Upper lobe of left lung (tissue), 6 donors: ENCODE results near the gene HOXA5. TPM values are rescaled to one million over a fixed set of nuclear protein-coding genes. Genes with fewer than 3 reads are reported as not detected.

Experiments used
- ATAC-seq, 2 donors: fragments of 200-7000 bp; cut with Tn5 transposase; one replicate each; pipeline ENCODE4 v1.9.1; 2022; ENCODE audit warnings: mild to moderate bottlenecking in 2 of 2, moderate library complexity in 2 of 2; ENCODE audit not compliant: low FRiP score in 2 of 2
- DNase-seq, 2 donors: peaks; one replicate each; pipeline ENCODE4 v3.0.0-alpha.2; 2019 to 2020
- H3K27ac ChIP-seq, 4 donors: fragments of 200-600 bp; sonication (generic); one replicate each; pipeline ENCODE4 v1.5.1; 2016 to 2019
- H3K27me3 ChIP-seq, 4 donors: fragments of 200-600 bp; sonication (generic); one replicate each; pipeline ENCODE4 v1.5.1; 2017 to 2019
- H3K36me3 ChIP-seq, 4 donors: fragments of 200-600 bp; sonication (generic); one replicate each; pipeline ENCODE4 v1.5.1; 2016 to 2019
- H3K4me1 ChIP-seq, 4 donors: fragments of 200-600 bp; sonication (generic); one replicate each; pipeline ENCODE4 v1.5.1; 2018 to 2019
- H3K4me3 ChIP-seq, 4 donors: fragments of 200-600 bp; sonication (generic); one replicate each; pipeline ENCODE4 v1.5.1; 2017 to 2019; ENCODE audit warnings: mild to moderate bottlenecking in 2 of 4, moderate library complexity in 1 of 4
- H3K9me3 ChIP-seq, 4 donors: fragments of 200-600 bp; sonication (generic); one replicate each; pipeline ENCODE4 v1.5.1; 2018 to 2019
- EP300 ChIP-seq, 4 donors: sonication (generic); formaldehyde crosslinking; IDR thresholded peaks; one replicate each; pipeline ENCODE4 v1.5.1; 2017; ENCODE audit warnings: antibody characterized with exemption in 4 of 4, control low read depth in 2 of 4
- POLR2A ChIP-seq, 4 donors: fragments of 450-650 bp; IDR thresholded peaks; one replicate each; pipeline ENCODE4 v1.5.1; 2016 to 2017; ENCODE audit warnings: antibody characterized with exemption in 4 of 4, mild to moderate bottlenecking in 2 of 4
- POLR2AphosphoS5 ChIP-seq, 2 donors: sonication (generic); formaldehyde crosslinking; IDR thresholded peaks; one replicate each; pipeline ENCODE4 v1.5.1; 2017; ENCODE audit warnings: antibody characterized with exemption in 2 of 2
- WGBS, 2 donors: methylation state at CpG; one replicate each; pipeline ENCODE4 v1.1.5; 2017 to 2018; 5-methylcytosine and 5-hydroxymethylcytosine counted together
- total RNA-seq, 6 donors: library from RNA; depleted of rRNA in 4 of 6; stranded (reverse); fragments of >200 nt in 4 of 6; gene quantifications; one replicate each; pipeline versions ENCODE4 v1.1.0 to v1.2.1, GENCODE V29; 2016 to 2021
- TF ChIP-seq, protein P1 (sequence below), 6 experiments: fragments of 450-650 bp in 4 of 6; fragments of 200-600 bp in 2 of 6; sonication (generic) in 2 of 6; IDR thresholded peaks; one replicate each; pipeline ENCODE4 v1.5.1; 2016 to 2019; ENCODE audit warnings: antibody characterized with exemption in 6 of 6
- donor health status: DM: no; HTN: no; CAD: no; lungs with moderate emphysema.
- donor health status: DM: no; HTN: yes; CAD: no; lungs with severe emphysema.

HOXA5 gene
- total RNA-seq, 6 donors from 2014 or later: 7.8 to 79.9 (median 16.9) TPM

DNA sequence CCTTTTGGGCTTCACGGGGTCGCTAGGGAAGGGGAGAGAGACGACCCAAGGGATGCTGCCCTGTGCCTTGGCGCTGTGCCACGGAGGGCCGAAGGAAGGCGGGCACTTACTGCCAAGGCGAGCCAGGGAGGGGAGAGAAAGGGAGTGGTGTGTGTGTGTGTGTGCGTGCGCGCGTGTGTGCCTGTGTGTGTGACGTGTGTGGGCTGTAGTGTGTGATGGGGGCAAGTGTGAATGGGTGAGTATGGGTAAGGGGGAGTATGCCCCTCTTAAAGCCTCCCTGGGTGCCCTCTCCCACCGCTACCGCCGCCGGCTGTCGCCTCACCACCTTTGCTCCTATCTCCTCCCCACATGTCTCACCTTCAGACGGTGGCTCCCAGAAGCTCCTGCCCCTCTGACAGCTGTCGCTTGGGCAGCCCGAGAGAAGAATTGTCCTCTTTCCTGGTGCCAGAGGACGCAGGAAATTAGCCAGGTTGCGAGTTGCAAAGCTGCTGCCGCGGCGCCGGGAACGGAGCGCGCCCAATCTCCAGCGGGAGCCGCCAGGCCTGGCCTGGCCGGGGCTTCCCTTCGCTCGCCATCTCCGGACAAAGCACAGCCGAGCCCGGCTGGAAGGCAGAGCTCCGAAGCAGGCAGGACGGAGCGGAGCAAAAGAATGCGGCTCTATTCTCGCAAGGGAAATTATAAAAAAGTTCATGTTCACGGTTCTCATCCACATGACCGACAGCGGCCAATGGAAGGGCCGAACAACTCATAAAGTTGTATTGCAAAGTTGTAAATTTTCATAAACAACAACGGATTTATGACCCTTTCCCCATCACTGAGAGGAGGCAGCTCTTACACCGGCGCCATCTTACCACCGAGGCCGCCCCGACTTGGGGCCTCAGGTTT is 8.7 kb upstream of the HOXA5 start, which contains the start of gene HOXA3:
Gene HOXA3, minus strand, starts transcription at position 653 of the 885 bp plus-strand sequence. CDS start 41,943 bp downstream, outside the sequence.
- Histone ChIP-seq H3K4me1 (peaks cover 46 to 68% (median 56%) of the 10 kb centered on the region in 4 donors), H3K4me3 (peak within 1 kb of the TSS; percentile 10 to 74 (median 46)), H3K27me3 (peaks cover 0 to 80% (median 43%) of the 10 kb centered on the region in 4 donors), H3K36me3 (no peaks in the 10 kb centered on the region), H3K27ac (peak within 1 kb of the TSS; percentile 84 to 95 (median 88)), H3K9me3 (no peaks in the 10 kb centered on the region)
- TF ChIP-seq POLR2AphosphoS5 (IDR thresholded peaks at IDR 0.05) (no peak), POLR2A (IDR thresholded peaks at IDR 0.05) (peak in 1 of 4 donors; percentile 17)
- WGBS, 2 donors: 11 to 23% methylated on average over 46 to 52 of the region's 53 CpGs
- DNase-seq (peak in 1 of 2 donors; percentile 86), ATAC-seq (no peak)

DNA sequence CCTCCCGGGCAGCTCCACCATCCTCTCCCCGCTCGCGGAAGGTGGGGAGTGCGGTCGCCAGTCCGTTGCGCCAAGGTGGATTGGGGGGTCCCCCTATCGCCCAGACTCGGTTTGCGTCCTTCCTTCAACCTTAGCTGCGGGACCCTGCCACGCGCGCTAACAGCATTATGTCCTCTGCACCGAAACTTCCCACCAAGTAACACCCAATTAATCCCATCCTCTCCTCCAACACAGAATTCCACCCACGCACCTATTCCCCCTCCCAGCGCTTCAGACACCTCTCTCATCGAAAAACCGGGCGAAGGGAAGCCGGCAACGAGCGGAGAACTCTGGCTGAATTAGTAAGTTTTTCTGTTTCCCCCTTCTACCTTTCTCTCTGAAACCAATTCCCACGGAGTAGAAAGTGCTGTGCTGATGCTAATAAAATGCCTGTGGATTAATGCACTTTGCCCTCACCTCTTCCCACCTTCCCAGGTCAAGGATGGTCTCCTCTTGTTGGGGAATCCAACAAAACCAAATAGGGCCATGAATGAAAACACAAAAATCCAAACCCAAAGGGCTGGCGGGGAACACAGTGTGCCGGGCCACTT is 8.0 kb upstream of the HOXA5 start:
- Histone ChIP-seq H3K4me3 (peak overlapping the region; percentile 10 to 74 (median 46)), H3K9me3 (no peaks in the 10 kb centered on the region), H3K27me3 (peaks cover 0 to 74% (median 40%) of the 10 kb centered on the region in 4 donors), H3K27ac (peak overlapping the region; percentile 84 to 95 (median 88)), H3K36me3 (no peaks in the 10 kb centered on the region), H3K4me1 (peaks cover 44 to 61% (median 52%) of the 10 kb centered on the region in 4 donors)
- WGBS, 2 donors: 11% methylated on average over 19 to 27 of the region's 27 CpGs
- DNase-seq (no peak), ATAC-seq (no peak)
- TF ChIP-seq EP300 (IDR thresholded peaks at IDR 0.05): no peak
- no peak for TF ChIP-seq POLR2AphosphoS5 (IDR thresholded peaks at IDR 0.05)
- TF ChIP-seq POLR2A (IDR thresholded peaks at IDR 0.05): no peak
- TF ChIP-seq, protein P1, sequence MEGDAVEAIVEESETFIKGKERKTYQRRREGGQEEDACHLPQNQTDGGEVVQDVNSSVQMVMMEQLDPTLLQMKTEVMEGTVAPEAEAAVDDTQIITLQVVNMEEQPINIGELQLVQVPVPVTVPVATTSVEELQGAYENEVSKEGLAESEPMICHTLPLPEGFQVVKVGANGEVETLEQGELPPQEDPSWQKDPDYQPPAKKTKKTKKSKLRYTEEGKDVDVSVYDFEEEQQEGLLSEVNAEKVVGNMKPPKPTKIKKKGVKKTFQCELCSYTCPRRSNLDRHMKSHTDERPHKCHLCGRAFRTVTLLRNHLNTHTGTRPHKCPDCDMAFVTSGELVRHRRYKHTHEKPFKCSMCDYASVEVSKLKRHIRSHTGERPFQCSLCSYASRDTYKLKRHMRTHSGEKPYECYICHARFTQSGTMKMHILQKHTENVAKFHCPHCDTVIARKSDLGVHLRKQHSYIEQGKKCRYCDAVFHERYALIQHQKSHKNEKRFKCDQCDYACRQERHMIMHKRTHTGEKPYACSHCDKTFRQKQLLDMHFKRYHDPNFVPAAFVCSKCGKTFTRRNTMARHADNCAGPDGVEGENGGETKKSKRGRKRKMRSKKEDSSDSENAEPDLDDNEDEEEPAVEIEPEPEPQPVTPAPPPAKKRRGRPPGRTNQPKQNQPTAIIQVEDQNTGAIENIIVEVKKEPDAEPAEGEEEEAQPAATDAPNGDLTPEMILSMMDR (IDR thresholded peaks at IDR 0.05): no peak

DNA sequence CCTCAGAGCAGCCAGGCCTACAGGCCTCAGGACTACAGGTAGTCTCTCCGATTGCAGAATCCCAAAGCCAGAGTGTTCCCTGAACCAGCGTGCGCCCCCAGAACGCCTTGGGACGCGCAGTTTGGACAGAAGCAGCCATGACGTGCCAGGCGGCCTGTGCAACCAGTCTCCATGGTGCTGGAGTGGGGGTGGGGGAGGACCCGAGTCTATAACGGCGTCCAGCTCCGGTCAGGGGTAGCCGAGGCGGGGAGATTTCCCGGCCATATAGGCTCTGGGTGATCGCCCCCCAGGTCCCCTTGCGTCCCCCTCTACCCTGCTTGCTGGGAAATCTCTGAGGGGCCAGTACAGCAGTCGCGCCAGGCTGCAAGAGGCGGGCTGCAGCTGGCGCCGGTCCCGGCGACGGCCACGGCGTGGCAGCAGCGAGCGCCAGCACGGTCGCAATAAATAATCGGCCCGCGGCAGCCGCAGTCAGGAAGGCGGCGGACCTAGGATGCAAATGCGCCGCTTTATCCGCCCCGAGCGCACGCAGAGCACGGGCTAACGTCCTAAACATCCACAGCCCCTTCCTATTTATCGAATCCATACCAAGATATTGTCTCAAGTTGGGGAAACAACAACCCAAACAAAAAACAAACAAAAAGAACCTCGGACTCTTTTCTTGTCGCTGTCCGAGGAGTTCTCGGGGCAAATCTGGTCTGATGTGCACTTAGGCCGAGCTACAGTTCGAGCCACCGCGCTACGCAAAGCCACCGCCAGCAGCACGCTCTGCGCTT is 7.3 kb upstream of the HOXA5 start:
- H3K36me3 ChIP-seq: no peaks in the 10 kb centered on the region
- H3K4me1 ChIP-seq: peaks cover 37 to 54% (median 45%) of the 10 kb centered on the region in 4 donors
- peaks cover 0 to 67% (median 37%) of the 10 kb centered on the region in 4 donors for H3K27me3 ChIP-seq
- TF ChIP-seq POLR2A (IDR thresholded peaks at IDR 0.05) (peak in 2 of 4 donors; percentile 56 to 58), POLR2AphosphoS5 (IDR thresholded peaks at IDR 0.05) (peak; percentile 66 to 70), EP300 (IDR thresholded peaks at IDR 0.05) (no peak)
- TF ChIP-seq, protein P1 (IDR thresholded peaks at IDR 0.05): peak; percentile 85 to 92 (median 88)
- H3K4me3 ChIP-seq: peak overlapping the region; percentile 16 to 74 (median 46)
- peak overlapping the region; percentile 84 to 95 (median 88) for H3K27ac ChIP-seq
- ATAC-seq (peak; percentile 64 to 87), DNase-seq (peak; percentile 64 to 95)
- H3K9me3 ChIP-seq: no peaks in the 10 kb centered on the region
- WGBS, 2 donors: 2 to 3% methylated on average over 42 to 58 of the region's 58 CpGs

DNA sequence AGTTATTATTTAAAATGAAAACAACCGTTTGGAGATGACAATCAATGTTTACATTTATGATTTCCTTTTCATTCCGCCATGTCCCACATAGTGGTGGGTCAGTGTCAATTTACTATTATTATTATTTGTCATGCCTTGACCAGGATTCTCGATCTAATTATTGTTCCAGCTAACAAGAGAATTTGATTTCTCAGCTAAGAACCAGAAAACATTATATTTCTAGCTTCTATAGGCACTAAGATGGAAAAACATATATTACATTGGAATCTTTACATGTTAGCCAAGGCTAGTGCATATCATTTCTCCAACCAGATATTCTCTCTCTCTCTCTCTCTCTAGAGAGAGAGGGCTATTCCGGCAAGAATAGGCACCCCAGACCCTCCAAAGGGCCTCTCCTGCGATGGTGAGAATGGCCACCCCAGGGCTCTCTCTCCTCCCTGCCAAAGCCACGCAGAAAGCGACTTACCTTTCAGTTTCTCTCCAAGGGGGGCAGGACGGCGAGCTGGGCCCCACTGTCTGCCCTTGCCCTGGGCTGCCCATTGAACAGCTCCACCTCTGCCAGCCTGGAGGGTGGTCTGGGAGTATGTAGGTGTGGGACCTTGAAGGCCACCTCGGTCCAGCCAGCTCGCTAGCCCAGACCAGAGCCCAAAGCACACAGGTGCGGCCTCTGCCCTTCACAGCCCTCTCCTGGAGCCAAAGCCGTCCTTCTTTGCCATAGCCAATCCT is 6.5 kb upstream of the HOXA5 start:
- H3K27ac ChIP-seq: peak overlapping the region; percentile 84 to 95 (median 88)
- ATAC-seq (no peak), DNase-seq (no peak)
- TF ChIP-seq, protein P1 (IDR thresholded peaks at IDR 0.05): no peak
- no peak for TF ChIP-seq POLR2A (IDR thresholded peaks at IDR 0.05)
- no peak for TF ChIP-seq EP300 (IDR thresholded peaks at IDR 0.05)
- TF ChIP-seq POLR2AphosphoS5 (IDR thresholded peaks at IDR 0.05): no peak
- no peaks in the 10 kb centered on the region for H3K36me3 ChIP-seq
- H3K4me3 ChIP-seq: peak overlapping the region; percentile 16 to 74 (median 46)
- WGBS, 2 donors: 33 to 37% methylated on average over 9 to 13 of the region's 13 CpGs
- peaks cover 31 to 48% (median 39%) of the 10 kb centered on the region in 4 donors for H3K4me1 ChIP-seq
- H3K27me3 ChIP-seq: peaks cover 0 to 60% (median 33%) of the 10 kb centered on the region in 4 donors
- H3K9me3 ChIP-seq: no peaks in the 10 kb centered on the region
